ENCODE measurements around the gene CD3E.

CD3E gene

DNA sequence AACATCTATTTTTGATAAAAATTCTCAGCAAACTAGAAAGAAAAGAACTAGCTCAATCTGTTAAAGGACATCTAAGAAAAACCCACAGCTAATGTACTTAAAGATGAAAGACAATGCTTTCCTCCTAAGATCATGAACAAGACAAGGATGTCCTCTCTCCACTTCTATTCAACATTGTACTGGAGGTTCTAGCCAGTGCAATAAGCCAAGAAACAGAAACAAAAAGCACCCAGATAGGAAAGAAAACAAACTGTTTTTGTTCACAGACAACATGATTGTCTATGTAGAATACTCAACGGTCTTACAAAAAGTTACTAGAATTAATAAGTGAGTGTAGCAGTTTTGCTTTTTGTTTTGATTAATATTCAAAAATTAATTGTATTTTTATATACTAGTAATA, 30.2 kb downstream of the CD3E start:
- DNase-seq = no peak

DNA sequence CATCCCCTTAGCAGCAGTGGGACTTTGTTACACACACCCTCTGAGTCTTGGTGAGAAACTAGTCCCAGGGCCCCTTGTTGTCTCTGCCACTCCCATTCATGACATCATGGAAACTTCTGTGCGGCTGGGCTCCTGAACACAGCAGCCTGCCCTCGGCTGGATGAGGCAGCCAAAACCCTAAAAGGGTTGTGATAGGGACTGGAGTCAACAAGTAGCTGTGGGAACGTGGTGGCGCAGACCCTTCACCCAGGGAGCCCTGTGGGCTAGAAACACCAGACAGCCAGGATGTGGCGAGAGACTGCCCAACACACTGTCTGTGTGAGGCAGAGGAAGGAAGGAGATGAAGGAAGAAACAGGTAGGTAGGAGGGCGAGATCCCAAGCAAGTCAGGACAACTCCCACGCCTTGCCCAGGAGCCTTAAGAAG, 34.1 kb downstream of the CD3E start:
- no peak for DNase-seq

DNA sequence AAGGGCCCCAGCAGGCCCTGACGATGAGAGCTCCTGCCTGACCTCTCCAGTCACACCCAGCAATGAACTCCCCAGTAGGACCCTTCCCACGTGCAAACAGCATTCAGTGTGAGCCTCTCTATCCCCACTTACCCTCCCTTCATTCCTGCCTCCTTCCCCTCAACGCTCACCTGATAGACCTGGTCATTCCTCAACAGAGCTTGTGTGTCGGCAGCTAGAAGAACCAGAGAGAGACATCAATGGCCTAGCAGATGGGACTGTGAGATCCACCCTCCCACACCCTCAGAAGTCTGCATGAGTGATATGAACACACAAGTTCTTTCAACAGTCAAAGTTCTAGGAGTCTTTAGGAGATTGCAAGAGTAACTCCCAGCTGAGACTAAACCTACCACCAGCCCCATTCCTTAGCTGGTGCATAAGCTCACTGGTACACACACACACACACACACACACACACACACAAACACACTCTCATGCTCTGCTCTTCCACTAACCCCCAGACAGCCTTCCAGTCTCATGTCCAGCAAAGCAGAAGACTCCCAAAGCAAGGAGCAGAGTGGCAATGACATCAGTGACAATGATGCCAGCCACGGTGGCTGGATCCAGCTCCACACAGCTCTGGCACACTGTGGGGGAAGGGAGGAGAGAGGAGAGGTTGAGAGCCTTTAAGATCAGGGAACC, 34.9 kb downstream of the CD3E start:
- no peak for DNase-seq

DNA sequence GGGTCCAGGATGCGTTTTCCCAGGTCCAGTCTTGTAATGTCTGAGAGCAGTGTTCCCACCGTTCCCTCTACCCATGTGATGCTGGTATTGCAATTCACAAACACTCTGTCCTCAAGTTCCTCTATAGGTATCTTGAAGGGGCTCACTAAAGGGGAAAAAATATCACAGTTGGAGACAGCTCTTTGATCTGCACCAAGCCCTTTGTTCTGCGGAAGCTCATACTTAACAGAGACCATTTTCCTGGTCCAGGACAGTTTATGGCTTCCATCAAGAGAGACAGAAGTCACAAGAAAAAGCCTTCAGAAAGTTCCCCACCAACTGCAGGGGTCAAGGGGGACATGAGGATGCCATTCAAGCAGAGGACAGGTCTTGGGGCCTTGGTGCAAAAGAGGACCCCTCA, 35.9 kb downstream of the CD3E start:
- DNase-seq = no peak

DNA sequence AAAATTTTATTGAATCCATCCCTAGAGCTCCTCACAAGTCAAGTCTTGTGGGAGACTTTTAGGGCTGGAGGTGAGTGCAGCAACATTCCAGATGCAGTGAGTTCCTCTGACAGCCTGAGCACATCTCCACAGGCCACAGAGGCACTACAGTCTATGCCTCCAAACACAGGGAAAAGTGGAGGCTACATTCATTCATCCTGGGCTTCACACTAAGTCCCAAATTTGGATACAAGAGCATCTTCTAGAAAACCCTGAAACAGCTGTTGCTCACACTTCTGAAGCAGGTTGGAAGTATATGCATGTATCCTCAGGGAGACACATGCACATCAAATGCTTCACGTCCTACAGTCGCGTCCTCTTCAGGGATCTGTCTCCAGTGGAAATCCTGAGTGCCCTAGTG, 36.7 kb downstream of the CD3E start:
- no peak for DNase-seq

DNA sequence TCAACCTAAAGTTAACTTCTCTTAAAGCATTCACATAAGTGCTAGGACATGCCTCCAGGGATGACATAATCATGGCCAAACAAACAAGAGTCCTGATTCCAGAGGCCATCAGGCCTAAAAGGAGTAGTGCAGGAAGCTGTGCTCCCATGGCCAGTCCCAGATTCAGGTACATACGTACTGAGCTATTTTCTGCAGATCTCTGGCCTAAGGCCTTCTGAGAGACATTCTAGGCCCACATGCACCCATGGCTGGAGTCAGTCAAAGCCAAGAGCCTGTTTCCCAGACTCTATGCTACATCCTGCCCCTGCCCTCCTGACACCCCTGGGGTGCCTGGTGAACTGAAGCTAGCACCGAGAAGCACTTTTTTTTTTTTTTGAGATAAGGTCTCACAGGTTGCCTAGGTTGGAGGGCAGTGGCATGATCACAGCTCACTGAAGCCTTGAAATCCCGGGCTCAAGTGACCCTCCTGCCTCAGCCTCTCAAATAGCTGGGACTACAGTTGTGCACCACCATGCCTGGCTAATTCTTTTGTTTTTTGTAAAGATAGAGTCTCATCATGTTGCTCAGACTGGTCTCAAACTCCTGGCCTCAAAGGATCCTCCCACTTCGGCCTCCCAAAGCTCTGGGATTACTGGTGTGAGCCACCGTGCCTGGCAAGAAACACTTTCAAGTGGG, 37.4 kb downstream of the CD3E start:
- DNase-seq = no peak

DNA sequence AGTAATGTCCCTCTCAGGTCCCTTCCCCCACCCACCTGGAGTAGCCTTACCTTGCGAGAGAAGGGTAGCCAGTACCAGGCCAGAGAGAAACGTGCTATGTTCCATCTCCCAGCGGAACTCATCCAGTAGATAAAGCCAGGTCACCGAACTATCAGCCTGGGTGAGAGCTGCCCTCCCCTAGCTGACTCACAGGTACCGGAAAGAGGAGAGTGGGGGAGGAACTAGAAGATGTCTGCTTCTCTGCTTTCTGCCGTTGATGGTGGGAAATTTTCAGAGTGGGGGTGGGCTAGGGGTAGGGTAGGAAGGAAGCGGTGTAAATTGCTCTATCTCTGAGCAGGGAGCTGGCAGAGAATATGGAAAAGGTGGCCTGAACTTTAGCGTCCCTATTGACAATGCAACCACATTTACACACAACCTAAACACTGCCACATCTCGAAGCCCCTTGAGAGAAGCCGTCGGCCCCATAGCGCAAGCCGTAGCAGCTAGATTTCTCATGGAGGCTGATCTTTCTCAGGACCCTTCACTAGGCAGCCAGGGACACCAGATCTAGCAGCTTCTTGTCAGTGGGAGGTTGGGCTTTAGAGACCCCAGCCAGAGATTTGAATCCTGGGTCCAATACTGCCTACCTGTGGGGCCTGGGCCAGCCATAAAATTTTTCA, 38.1 kb downstream of the CD3E start, which contains the start of gene CD3D:
Gene CD3D, minus strand, starts transcription at position 203 of the 659 bp plus-strand sequence. Its CDS starts 98 bp downstream, at position 105.
- DNase-seq = no peak

DNA sequence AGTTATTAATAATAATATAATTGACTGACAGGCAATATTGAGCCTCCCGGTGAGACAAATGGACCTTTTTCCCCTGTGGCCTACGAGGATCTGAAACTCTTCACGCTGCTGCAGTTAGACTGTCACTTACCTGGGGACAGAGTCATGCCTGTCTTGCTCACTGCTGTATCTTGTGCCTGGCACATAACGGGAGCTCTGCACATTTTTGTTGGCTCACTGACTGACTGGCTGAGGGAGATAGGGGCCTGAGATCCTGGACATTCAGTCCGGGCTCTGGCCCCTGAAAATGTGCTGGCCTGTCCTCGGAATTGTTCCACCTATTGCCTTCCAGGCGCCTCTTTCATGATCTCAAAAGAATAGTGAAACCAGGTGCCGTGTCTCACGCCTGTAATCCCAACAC, 38.7 kb downstream of the CD3E start:
- no peak for DNase-seq

DNA sequence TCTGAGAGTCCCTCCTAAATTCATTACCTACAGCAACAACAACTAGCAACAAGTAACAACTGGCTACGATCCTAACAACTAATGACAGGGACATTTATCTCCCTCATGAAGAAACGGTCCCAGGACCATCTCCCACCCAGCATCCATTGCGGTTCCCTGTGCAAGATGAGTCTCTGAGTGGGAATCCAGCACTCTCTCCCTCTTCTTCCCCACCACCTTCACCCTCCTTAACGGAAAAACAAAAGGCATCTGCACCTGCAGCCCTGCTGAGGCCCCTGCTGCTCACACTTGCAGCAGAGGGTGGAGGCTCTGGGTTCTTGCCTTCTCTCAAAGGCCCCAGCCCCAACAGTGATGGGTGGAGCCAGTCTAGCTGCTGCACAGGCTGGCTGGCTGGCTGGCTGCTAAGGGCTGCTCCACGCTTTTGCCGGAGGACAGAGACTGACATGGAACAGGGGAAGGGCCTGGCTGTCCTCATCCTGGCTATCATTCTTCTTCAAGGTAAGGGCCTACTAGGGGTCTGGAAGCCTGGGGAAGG, 39.5 kb downstream of the CD3E start, which contains the start of gene CD3G:
Gene CD3G, plus strand, starts transcription at position 364 of the 535 bp plus-strand sequence. Its CDS starts 80 bp downstream, at position 444.
- DNase-seq = no peak

DNA sequence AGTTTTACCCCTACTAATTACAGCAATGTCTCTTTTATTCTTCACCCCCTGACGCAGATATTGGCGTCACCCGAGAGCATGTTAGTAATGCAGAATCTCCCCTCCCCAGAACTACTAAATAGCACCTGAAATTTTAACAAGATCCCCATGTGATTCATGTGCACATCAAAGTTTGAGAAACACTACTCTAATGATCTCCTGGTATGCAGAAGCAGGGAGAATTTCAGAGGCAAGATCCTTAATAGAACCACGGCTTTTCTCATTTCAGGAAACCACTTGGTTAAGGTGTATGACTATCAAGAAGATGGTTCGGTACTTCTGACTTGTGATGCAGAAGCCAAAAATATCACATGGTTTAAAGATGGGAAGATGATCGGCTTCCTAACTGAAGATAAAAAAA, 44.9 kb downstream of the CD3E start:
- DNase-seq = no peak

DNA sequence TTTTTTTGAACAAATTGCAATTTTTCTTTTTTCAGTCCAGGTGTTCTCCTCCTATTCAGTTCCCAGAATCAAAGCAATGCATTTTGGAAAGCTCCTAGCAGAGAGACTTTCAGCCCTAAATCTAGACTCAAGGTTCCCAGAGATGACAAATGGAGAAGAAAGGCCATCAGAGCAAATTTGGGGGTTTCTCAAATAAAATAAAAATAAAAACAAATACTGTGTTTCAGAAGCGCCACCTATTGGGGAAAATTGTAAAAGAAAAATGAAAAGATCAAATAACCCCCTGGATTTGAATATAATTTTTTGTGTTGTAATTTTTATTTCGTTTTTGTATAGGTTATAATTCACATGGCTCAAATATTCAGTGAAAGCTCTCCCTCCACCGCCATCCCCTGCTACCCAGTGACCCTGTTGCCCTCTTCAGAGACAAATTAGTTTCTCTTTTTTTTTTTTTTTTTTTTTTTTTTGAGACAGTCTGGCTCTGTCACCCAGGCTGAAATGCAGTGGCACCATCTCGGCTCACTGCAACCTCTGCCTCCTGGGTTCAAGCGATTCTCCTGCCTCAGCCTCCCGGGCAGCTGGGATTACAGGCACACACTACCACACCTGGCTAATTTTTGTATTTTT, 48.7 kb downstream of the CD3E start:
- no peak for DNase-seq

DNA sequence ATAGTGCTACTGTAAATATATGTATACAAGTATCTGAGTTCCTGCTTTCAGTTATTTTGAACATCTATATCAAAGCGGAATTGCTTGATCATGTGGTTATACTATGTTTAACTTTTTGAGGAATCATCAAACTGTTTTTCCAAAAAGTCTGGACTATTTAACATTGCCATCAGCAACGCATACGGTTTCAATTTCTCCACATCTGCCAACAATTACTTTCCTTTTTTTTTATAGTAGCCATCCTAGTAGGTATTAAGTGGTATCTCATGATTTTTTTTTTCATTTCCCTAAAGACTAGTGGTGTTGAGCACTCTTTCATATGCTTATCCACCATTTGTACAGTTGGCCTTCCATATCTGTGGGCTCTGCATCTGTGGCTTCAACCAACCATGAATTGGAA, 53.5 kb downstream of the CD3E start:
- no peak for DNase-seq

DNA sequence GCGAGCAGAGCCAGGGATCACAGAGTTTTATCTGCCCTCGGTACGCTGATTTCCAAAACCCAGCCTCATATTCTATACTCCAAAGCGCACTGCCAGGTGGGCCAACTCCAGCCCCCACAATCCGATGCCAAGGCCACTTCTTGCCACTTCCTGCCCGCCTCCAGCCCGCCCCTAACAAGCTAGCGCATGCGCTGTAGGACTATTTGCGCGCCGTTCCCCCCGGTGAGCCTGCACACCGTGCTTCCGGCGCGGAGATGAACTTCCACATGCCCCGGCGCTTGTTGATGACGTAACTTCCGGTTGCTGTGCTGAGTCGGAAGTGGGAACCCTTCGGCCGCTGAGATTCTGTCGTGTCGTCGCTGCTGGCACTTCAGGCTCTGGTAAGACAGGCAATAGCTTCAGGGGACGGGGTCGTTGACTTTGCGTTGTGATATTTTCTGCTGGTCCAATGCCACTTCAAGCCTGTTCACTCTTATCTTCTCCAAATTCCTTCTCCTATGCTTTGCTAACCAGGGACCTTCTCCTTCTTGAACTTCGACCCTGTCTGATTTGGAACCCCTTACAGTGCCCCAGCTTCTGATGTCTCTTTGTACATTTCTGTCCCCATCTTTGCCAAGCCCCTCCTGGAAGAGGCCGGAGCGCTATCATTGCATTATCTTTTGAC, 54.9 kb downstream of the CD3E start, which contains the start of gene UBE4A:
Gene UBE4A, plus strand, starts transcription at position 306 of the 664 bp plus-strand sequence. CDS start 5,481 bp downstream, outside the sequence.
- DNase-seq = peak; percentile 94

DNA sequence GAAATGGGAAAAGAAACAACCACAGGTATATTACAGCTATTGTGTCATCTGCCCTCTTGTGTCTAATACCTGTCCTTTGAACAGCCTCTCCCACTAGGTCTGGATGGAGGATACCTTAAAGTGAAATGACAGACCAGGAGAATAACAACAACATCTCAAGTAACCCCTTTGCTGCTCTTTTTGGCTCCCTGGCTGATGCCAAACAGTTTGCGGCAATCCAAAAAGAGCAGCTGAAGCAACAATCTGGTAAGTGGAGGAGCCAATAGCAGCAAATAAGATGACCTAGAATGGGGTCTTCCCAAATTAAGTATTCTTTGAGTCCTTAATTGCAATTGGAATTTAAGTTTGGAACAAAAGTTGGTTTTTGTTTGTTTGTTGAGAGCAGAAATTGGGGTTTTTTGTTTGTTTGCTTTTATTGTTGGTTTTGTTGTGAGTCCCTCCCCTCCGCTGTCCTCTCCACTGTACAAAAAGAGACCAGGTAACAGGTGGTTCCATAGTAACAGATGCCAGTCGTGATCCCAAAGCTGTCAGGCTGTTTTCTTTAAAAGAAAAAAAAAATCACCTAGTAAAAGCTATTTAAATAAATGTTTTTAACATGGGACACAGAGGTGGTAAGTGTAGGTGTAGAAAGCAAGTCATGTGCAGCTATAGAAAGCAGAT, 60.6 kb downstream of the CD3E start:
- DNase-seq = no peak

All from right forelimb (tissue), 1 donor.